Liver (tissue), 9 donors: ENCODE measurements around the gene LYRM9. TPM values are rescaled to one million over a fixed set of nuclear protein-coding genes. Genes with fewer than 3 reads are reported as not detected.

ENCODE experiments used
- DNase-seq: peaks from one replicate; pipeline ENCODE4 v3.0.0-alpha.2; 2017; ENCODE audit warnings: low spot score
- H3K27ac ChIP-seq, 2 donors: one replicate each; pipeline ENCODE4 v1.7.0; 2013; ENCODE audit warnings: inconsistent platforms in 2 of 2, low read length in 2 of 2, control low read depth in 1 of 2, low read depth in 1 of 2, mild to moderate bottlenecking in 1 of 2
- H3K27me3 ChIP-seq, 4 donors: one replicate each; pipeline versions ENCODE4 v1.6.1 to v1.7.0; 2013; ENCODE audit warnings: low read length in 3 of 4, inconsistent platforms in 1 of 4, mild to moderate bottlenecking in 1 of 4, moderate library complexity in 1 of 4; ENCODE audit not compliant: control insufficient read depth in 4 of 4, insufficient read depth in 4 of 4
- H3K36me3 ChIP-seq, 4 donors: one replicate each; pipeline versions ENCODE4 v1.6.1 to v1.7.0; 2013; ENCODE audit warnings: low read length in 3 of 4, mild to moderate bottlenecking in 3 of 4, low read depth in 1 of 4, moderate library complexity in 1 of 4; ENCODE audit not compliant: control insufficient read depth in 4 of 4, insufficient read depth in 3 of 4
- H3K4me1 ChIP-seq, 4 donors: one replicate each; pipeline versions ENCODE4 v1.6.1 to v1.7.0; 2013; ENCODE audit warnings: low read length in 3 of 4, mild to moderate bottlenecking in 3 of 4, moderate library complexity in 1 of 4; ENCODE audit not compliant: control insufficient read depth in 4 of 4, insufficient read depth in 4 of 4
- H3K4me3 ChIP-seq, 3 donors: one replicate each; pipeline versions ENCODE4 v1.6.1 to v1.7.0; 2013; ENCODE audit warnings: low read length in 3 of 3, control low read depth in 1 of 3, low read depth in 1 of 3, mild to moderate bottlenecking in 1 of 3
- H3K9ac ChIP-seq, 2 donors: one replicate each; pipeline ENCODE4 v1.7.0; 2013; ENCODE audit warnings: low read length in 2 of 2, mild to moderate bottlenecking in 2 of 2, moderate library complexity in 2 of 2, control low read depth in 1 of 2, low read depth in 1 of 2
- H3K9me3 ChIP-seq, 4 donors: one replicate each; pipeline versions ENCODE4 v1.6.1 to v1.7.0; 2013; ENCODE audit warnings: low read length in 3 of 4; ENCODE audit not compliant: control insufficient read depth in 4 of 4
- ATF3 ChIP-seq: IDR thresholded peaks from 2 replicates; pipeline ENCODE4 v1.6.1; 2016; ENCODE audit warnings: antibody characterized with exemption
- CTCF ChIP-seq: fragments of 150-350 bp; IDR thresholded peaks from 2 replicates; pipeline ENCODE4 v1.5.1; 2017; ENCODE audit warnings: improper control_type of control experiment, low read depth, low read length; ENCODE audit not compliant: missing input control
- EGR1 ChIP-seq, 2 donors: IDR thresholded peaks; 2 replicates each; pipeline ENCODE4 v1.6.1; 2016 to 2018; ENCODE audit warnings: antibody characterized with exemption in 2 of 2, low read depth in 2 of 2
- FOXA1 ChIP-seq: IDR thresholded peaks from 2 replicates; pipeline ENCODE4 v1.6.1; 2016; ENCODE audit warnings: antibody characterized with exemption
- FOXA2 ChIP-seq: IDR thresholded peaks from 2 replicates; pipeline ENCODE4 v1.6.1; 2016; ENCODE audit warnings: antibody characterized with exemption
- GABPA ChIP-seq, 2 donors: IDR thresholded peaks in 1 of 2; conservative IDR thresholded peaks in 1 of 2; 2 replicates each; pipeline ENCODE4 v1.6.1; 2016; ENCODE audit warnings: antibody characterized with exemption in 2 of 2, mild to moderate bottlenecking in 1 of 2, moderate library complexity in 1 of 2
- HNF4A ChIP-seq, 2 donors: conservative IDR thresholded peaks; 2 replicates each; pipeline ENCODE4 v1.6.1; 2016; ENCODE audit warnings: antibody characterized with exemption in 2 of 2, mild to moderate bottlenecking in 2 of 2
- HNF4G ChIP-seq: IDR thresholded peaks from 2 replicates; pipeline ENCODE4 v1.6.1; 2016; ENCODE audit warnings: antibody characterized with exemption
- JUND ChIP-seq, 2 donors: IDR thresholded peaks; 2 replicates each; pipeline ENCODE4 v1.6.1; 2016; ENCODE audit warnings: antibody characterized with exemption in 2 of 2
- MAX ChIP-seq: IDR thresholded peaks from 2 replicates; pipeline ENCODE4 v1.6.1; 2016; ENCODE audit warnings: antibody characterized with exemption
- NR2F2 ChIP-seq: IDR thresholded peaks from 2 replicates; pipeline ENCODE4 v1.6.1; 2016; ENCODE audit warnings: antibody characterized with exemption
- RAD21 ChIP-seq, 2 donors: IDR thresholded peaks; 2 replicates each; pipeline ENCODE4 v1.6.1; 2016; ENCODE audit warnings: antibody characterized with exemption in 2 of 2, mild to moderate bottlenecking in 2 of 2
- REST ChIP-seq: IDR thresholded peaks from 2 replicates; pipeline ENCODE4 v1.6.1; 2016; ENCODE audit warnings: antibody characterized with exemption, mild to moderate bottlenecking
- RXRA ChIP-seq, 2 donors: IDR thresholded peaks; 2 replicates each; pipeline ENCODE4 v1.6.1; 2017 to 2018; ENCODE audit warnings: antibody characterized with exemption in 2 of 2, mild to moderate bottlenecking in 1 of 2
- SP1 ChIP-seq: IDR thresholded peaks from 2 replicates; pipeline ENCODE4 v1.6.1; 2018; ENCODE audit warnings: antibody characterized with exemption, mild to moderate bottlenecking
- TAF1 ChIP-seq: conservative IDR thresholded peaks from 2 replicates; pipeline ENCODE4 v1.6.1; 2016; ENCODE audit warnings: antibody characterized with exemption, mild to moderate bottlenecking
- YY1 ChIP-seq: IDR thresholded peaks from 2 replicates; pipeline ENCODE4 v1.6.1; 2016; ENCODE audit warnings: antibody characterized with exemption, mild to moderate bottlenecking
- ZBTB33 ChIP-seq: IDR thresholded peaks from 2 replicates; pipeline ENCODE4 v1.6.1; 2016; ENCODE audit warnings: antibody characterized with exemption
- WGBS: extraction: QIAGEN DNeasy Blood & Tissue Kit; methylation state at CpG from one replicate; pipeline ENCODE4 v1.1.7; 2013; 5-methylcytosine and 5-hydroxymethylcytosine counted together
- polyA plus RNA-seq, 2 donors: library from polyadenylated mRNA; stranded (reverse) in 1 of 2; unstranded in 1 of 2; fragments of 200-250 nt in 1 of 2; fragments of >200 nt in 1 of 2; fragmentation: Nextera tagmentation in 1 of 2; extraction: Ambion mirVana in 1 of 2; gene quantifications; one replicate each; pipeline versions ENCODE4 v1.2.1 to v1.2.3, GENCODE V29; 2013 to 2015
- total RNA-seq, 2 donors: library from RNA; depleted of rRNA; stranded (reverse); fragments of >200 nt; gene quantifications; one replicate each; pipeline ENCODE4 v1.2.3, GENCODE V29; 2014
- donor health status: healthy.
- donor health status: healthy.
- donor health status: healthy.
- donor health status: healthy.
- donor health status: healthy.

LYRM9 gene
- total and polyA plus RNA-seq, 4 donors: 3.8 to 4.4 (median 4.1) TPM

GRCh38 chr17:27895940-27896535, 2.9 kb upstream of the LYRM9 start:
- Histone ChIP-seq H3K9me3 (no peaks in the 10 kb centered on the region), H3K36me3 (no peaks in the 10 kb centered on the region), H3K4me3 (no peak overlapping the region), H3K9ac (no peak overlapping the region), H3K4me1 (peaks cover 0 to 9% (median 1%) of the 10 kb centered on the region in 4 donors), H3K27me3 (no peaks in the 10 kb centered on the region), H3K27ac (no peak overlapping the region)
- TF ChIP-seq RAD21 (IDR thresholded peaks at IDR 0.05) (no peak), MAX (no peak), ATF3 (no peak), REST (no peak), ZBTB33 (no peak), TAF1 (no peak), JUND (IDR thresholded peaks at IDR 0.05) (no peak), RXRA (IDR thresholded peaks at IDR 0.05) (no peak), SP1 (no peak), EGR1 (IDR thresholded peaks at IDR 0.05; ENCODE audit: low read depth in 2 of 2) (no peak), FOXA1 (no peak), GABPA (IDR thresholded peaks at IDR 0.05 in 1 of 2, conservative IDR thresholded peaks at IDR 0.05 in 1 of 2) (no peak), NR2F2 (no peak), CTCF (no peak), HNF4G (no peak), FOXA2 (no peak), YY1 (no peak), HNF4A (conservative IDR thresholded peaks at IDR 0.05) (no peak)
- WGBS: 98% methylated on average over 1 of the region's 1 CpG
- DNase-seq: no peak
